ENCODE data around the gene MYO5B. TPM values are rescaled to one million over a fixed set of nuclear protein-coding genes. Genes with fewer than 3 reads are reported as not detected.
"Not testable (repeated sequence)": the region's sequence is repeated elsewhere in the genome, so short reads cannot be mapped to it uniquely, and the experiment has no call there.

Gene MYO5B
- total RNA-seq, 1 experiment from 2014 or later = 25.9 TPM

DNA sequence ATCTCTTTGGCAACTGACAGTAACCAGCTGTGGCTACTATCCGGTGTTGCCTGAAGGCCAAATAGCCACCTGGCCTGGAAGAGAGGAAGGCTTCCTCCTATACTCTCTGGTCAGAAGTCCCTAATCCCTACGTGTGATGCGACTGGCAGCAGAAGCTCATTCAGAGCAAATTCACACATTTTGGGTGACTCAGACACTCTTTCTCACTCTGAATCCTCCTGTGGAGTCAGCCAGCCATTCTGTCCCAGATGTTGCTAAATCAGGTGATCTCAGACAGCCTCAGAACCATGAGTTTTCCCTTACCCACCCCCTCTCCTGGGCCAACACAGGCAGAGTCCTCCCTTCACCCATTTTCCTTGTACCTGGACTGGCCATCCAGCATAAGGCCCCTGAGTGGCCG, 36.7 kb upstream of the MYO5B start:
- Mint-ChIP-seq H3K9me3 (ENCODE audit: unreplicated experiment) (no peaks in the 10 kb centered on the region), H3K27me3 (ENCODE audit: insufficient read depth, unreplicated experiment) (no peaks in the 10 kb centered on the region), H3K27ac (ENCODE audit: low read depth, unreplicated experiment) (peak overlapping the region; percentile 17), H3K4me1 (ENCODE audit: insufficient read depth, unreplicated experiment) (peaks cover 14% of the 10 kb centered on the region), H3K4me3 (ENCODE audit: unreplicated experiment) (no peak overlapping the region), H3K36me3 (ENCODE audit: insufficient read depth, unreplicated experiment) (peaks cover 2% of the 10 kb centered on the region)
- intact Hi-C loops (cut with micrococcal nuclease) = loop anchor here (2.0 kb wide), 1 partner anchor 55 kb away; the partner anchor contains the start of gene CXXC1
- TF ChIP-seq, protein P1, sequence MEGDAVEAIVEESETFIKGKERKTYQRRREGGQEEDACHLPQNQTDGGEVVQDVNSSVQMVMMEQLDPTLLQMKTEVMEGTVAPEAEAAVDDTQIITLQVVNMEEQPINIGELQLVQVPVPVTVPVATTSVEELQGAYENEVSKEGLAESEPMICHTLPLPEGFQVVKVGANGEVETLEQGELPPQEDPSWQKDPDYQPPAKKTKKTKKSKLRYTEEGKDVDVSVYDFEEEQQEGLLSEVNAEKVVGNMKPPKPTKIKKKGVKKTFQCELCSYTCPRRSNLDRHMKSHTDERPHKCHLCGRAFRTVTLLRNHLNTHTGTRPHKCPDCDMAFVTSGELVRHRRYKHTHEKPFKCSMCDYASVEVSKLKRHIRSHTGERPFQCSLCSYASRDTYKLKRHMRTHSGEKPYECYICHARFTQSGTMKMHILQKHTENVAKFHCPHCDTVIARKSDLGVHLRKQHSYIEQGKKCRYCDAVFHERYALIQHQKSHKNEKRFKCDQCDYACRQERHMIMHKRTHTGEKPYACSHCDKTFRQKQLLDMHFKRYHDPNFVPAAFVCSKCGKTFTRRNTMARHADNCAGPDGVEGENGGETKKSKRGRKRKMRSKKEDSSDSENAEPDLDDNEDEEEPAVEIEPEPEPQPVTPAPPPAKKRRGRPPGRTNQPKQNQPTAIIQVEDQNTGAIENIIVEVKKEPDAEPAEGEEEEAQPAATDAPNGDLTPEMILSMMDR (IDR thresholded peaks at IDR 0.05; ENCODE audit: unreplicated experiment) = no peak
- no TSS peak for BruUV-seq (replicated peaks)
- CTCF ChIA-PET = interaction anchor here (0.6 to 2.0 kb wide), 3 partner anchors 14 to 125 kb away, joined by 3 to 9 read pairs (median 3); no protein-coding TSS in a partner anchor
- DNase-seq (ENCODE audit: unreplicated experiment) = peak; percentile 58
- POLR2A ChIA-PET = no interaction called here

DNA sequence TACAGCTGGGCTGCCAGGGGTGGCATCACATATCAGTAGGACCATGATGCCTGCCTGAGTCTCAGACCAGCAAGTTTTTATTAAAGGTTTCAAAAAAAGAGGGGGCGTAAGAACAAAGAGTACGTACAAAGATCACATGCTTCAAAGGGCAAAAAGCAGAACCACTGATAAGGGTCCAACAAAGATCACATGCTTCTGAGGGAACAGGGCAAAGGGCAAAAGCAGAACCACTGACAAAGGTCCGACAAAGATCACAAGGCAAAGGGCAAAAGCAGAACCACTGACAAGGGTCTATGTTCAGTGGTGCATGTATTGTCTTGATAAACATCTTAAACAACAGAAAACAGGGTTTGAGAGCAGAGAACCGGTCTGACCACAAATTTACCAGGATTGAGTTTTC, 25.3 kb upstream of the MYO5B start:
- H3K4me3 Mint-ChIP-seq (ENCODE audit: unreplicated experiment); DNase-seq (ENCODE audit: unreplicated experiment); POLR2A ChIA-PET; H3K27ac Mint-ChIP-seq (ENCODE audit: low read depth, unreplicated experiment); H3K9me3 Mint-ChIP-seq (ENCODE audit: unreplicated experiment); H3K4me1 Mint-ChIP-seq (ENCODE audit: insufficient read depth, unreplicated experiment); intact Hi-C loops (cut with micrococcal nuclease); H3K27me3 Mint-ChIP-seq (ENCODE audit: insufficient read depth, unreplicated experiment); H3K36me3 Mint-ChIP-seq (ENCODE audit: insufficient read depth, unreplicated experiment); BruUV-seq (replicated peaks): not testable (repeated sequence)
- CTCF ChIA-PET = interaction anchor here (2.4 to 7.6 kb wide), 3 partner anchors 12 to 135 kb away, joined by 11 to 103 read pairs (median 28); no protein-coding TSS in a partner anchor

DNA sequence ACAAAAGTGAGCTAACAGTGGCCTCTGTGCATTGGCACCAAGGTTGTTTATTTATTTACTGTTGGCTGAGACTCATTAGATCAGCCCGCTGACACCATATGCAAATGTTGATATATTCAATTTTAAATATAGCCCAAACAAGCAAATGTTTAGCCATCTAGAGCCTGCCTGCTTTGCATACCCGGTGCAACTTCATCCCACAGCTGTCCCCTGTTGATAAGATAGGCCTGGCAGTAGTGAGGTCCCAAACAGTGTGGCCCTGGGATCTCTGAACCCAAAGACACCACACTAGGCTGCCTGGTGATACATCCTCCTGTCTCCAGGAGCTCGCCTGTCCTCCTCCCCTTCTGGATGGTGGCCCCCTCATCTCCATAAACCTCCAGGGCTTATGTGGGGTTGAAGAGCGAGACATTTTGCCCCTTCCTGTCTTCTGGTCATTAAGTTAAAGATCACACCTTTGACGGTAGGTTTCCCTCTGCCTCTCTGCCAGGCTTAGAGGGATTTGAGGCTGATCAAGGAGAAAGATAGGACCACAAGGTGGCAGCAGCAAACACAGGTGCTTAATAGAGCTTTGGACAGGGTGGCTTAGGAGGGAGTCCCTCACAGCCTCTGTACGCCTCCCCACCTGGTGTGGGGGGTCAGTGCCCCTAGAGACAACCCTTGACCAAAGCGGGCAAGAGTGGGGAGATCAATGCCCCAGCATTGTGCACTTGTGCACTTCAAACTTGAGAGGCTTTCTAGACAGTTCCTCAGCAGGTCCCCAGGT, 23.7 kb upstream of the MYO5B start:
- no TSS peak for BruUV-seq (replicated peaks)
- no peaks in the 10 kb centered on the region for H3K4me1 Mint-ChIP-seq (ENCODE audit: insufficient read depth, unreplicated experiment)

DNA sequence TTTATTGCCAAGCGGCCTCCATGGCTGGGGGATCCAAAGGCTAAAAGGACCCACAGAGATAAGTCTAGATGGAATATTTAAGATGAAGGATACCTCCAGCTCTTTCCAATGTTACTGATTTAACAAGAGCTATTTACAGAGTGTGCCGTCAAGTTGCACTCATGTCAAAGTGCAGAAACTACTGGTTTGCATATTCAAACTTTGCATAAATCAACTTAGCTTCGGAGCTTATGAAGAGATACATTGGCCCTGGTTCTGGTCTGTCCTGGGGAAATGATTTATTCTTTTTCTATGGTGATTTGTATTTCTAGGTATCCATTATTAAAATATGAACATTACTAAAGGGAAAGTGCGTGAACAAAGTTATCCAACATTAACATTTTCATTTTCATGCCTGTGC, 14.4 kb upstream of the MYO5B start:
- no peaks in the 10 kb centered on the region for H3K4me1 Mint-ChIP-seq (ENCODE audit: insufficient read depth, unreplicated experiment)
- no TSS peak for BruUV-seq (replicated peaks)
- H3K9me3 Mint-ChIP-seq (ENCODE audit: unreplicated experiment) = no peaks in the 10 kb centered on the region
- ChIA-PET CTCF (interaction anchor here (0.6 to 3.9 kb wide), 4 partner anchors 9 to 245 kb away, joined by 3 to 28 read pairs (median 10); partner anchors contain the start of gene MYO5B), POLR2A (no interaction called here)
- no peak overlapping the region for H3K27ac Mint-ChIP-seq (ENCODE audit: low read depth, unreplicated experiment)
- peaks cover 11% of the 10 kb centered on the region for H3K27me3 Mint-ChIP-seq (ENCODE audit: insufficient read depth, unreplicated experiment)
- no peak overlapping the region for H3K4me3 Mint-ChIP-seq (ENCODE audit: unreplicated experiment)
- no peak for DNase-seq (ENCODE audit: unreplicated experiment)
- H3K36me3 Mint-ChIP-seq (ENCODE audit: insufficient read depth, unreplicated experiment) = no peaks in the 10 kb centered on the region
- TF ChIP-seq, protein P1 (IDR thresholded peaks at IDR 0.05; ENCODE audit: unreplicated experiment) = no peak
- intact Hi-C loops (cut with micrococcal nuclease) = no loop called here

More for the DNA sequence above, 23.7 kb upstream of the MYO5B start:
- Mint-ChIP-seq H3K27me3 (ENCODE audit: insufficient read depth, unreplicated experiment) (no peaks in the 10 kb centered on the region), H3K27ac (ENCODE audit: low read depth, unreplicated experiment) (no peak overlapping the region), H3K9me3 (ENCODE audit: unreplicated experiment) (no peaks in the 10 kb centered on the region), H3K36me3 (ENCODE audit: insufficient read depth, unreplicated experiment) (no peaks in the 10 kb centered on the region), H3K4me3 (ENCODE audit: unreplicated experiment) (no peak overlapping the region)
- intact Hi-C loops (cut with micrococcal nuclease) = loop anchor here (1.0 to 2.0 kb wide), 3 partner anchors 62 to 210 kb away; partner anchors contain the start of gene MBD1
- DNase-seq (ENCODE audit: unreplicated experiment) = peak; percentile 53
- ChIA-PET CTCF (interaction anchor here (0.5 to 7.6 kb wide), 24 partner anchors 11 to 1410 kb away, joined by 3 to 103 read pairs (median 4); partner anchors contain the start of genes MBD1 and SKA1), POLR2A (interaction anchor here (0.6 to 1.5 kb wide), 2 partner anchors 139 to 405 kb away, joined by 3 to 6 read pairs; no protein-coding TSS in a partner anchor)
- TF ChIP-seq, protein P1 (IDR thresholded peaks at IDR 0.05; ENCODE audit: unreplicated experiment) = peak; percentile 53
